AG04450 (cell line): Measurements from ENCODE around the gene UVRAG. TPM values are rescaled to one million over a fixed set of nuclear protein-coding genes. Genes with fewer than 3 reads are reported as not detected.

Source experiments
- CTCF ChIA-PET: fragments of 300-600, 350-600 bp; formaldehyde crosslinking; extraction: SDS; loops from one replicate; lab custom pipeline; 2022; ENCODE audit warnings: antibody characterized with exemption, inconsistent platforms; lab: Charles Lee
- POLR2A ChIA-PET: fragments of 350-600 bp; formaldehyde crosslinking; extraction: SDS; loops from one replicate; lab custom pipeline; 2021; ENCODE audit warnings: antibody characterized with exemption, inconsistent platforms; lab: Yijun Ruan, JAX
- DNase-seq: peaks from one replicate; pipeline ENCODE4 v3.0.0-alpha.2; 2011; ENCODE audit warnings: low read depth, low spot score
- H3K27ac ChIP-seq: one replicate; pipeline ENCODE4 v1.5.1; 2012; ENCODE audit warnings: low read depth, low read length, control low read depth
- H3K27me3 ChIP-seq: one replicate; pipeline ENCODE4 v1.6.0; 2012; ENCODE audit warnings: low read length; ENCODE audit not compliant: control insufficient read depth, insufficient read depth
- H3K4me3 ChIP-seq: 2 replicates; pipeline ENCODE4 v1.5.1; 2011; ENCODE audit warnings: mild to moderate bottlenecking, low read depth, low read length, control low read depth
- H3K9me3 ChIP-seq: 2 replicates; pipeline ENCODE4 v1.5.1; 2012; ENCODE audit warnings: low read length; ENCODE audit not compliant: control insufficient read depth, insufficient read depth
- polyA plus RNA-seq: library from polyadenylated mRNA; depleted of rRNA; stranded (reverse); fragments of >200 nt; gene quantifications from 2 replicates; pipeline ENCODE4 v1.2.3, GENCODE V29; 2011
- TF ChIP-seq, protein P1 (sequence below): IDR thresholded peaks from 2 replicates; pipeline ENCODE4 v1.5.1; 2011; ENCODE audit warnings: low read depth, low read length, control low read depth, inconsistent platforms

The UVRAG gene
- polyA plus RNA-seq, 1 experiment = 11.6 TPM

DNA sequence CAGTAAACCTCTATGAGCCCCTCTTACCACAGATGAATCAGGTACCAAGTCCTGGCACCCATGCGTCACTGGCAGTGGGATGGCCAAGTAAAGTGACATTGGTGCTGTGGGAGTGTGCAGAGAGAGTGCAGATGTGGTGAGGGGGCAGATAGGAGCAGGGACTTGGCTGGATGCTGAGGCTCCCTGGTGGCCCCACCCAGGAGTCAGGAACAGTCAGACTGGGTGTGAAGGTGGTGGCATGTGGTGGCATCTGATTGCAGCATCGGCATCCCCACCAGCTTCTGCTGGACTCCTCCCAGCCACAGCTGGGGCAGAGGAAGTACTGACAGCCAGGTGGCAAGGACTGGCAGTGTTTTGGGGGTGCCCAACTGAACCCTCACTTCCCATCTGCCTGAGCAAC lies 35.0 kb upstream of the UVRAG start:
- Histone ChIP-seq H3K9me3 (no peaks in the 10 kb centered on the region), H3K27ac (no peak overlapping the region), H3K4me3 (no peak overlapping the region), H3K27me3 (peaks cover 12% of the 10 kb centered on the region)
- DNase-seq = no peak
- ChIA-PET CTCF (interaction anchor here (0.9 kb wide), 1 partner anchor 372 kb away, joined by 3 read pairs; no protein-coding TSS in a partner anchor), POLR2A (no interaction called here)
- TF ChIP-seq, protein P1, sequence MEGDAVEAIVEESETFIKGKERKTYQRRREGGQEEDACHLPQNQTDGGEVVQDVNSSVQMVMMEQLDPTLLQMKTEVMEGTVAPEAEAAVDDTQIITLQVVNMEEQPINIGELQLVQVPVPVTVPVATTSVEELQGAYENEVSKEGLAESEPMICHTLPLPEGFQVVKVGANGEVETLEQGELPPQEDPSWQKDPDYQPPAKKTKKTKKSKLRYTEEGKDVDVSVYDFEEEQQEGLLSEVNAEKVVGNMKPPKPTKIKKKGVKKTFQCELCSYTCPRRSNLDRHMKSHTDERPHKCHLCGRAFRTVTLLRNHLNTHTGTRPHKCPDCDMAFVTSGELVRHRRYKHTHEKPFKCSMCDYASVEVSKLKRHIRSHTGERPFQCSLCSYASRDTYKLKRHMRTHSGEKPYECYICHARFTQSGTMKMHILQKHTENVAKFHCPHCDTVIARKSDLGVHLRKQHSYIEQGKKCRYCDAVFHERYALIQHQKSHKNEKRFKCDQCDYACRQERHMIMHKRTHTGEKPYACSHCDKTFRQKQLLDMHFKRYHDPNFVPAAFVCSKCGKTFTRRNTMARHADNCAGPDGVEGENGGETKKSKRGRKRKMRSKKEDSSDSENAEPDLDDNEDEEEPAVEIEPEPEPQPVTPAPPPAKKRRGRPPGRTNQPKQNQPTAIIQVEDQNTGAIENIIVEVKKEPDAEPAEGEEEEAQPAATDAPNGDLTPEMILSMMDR = no peak

GRCh38 chr11:75780888-75781287 lies 34.1 kb upstream of the UVRAG start:
- DNase-seq = no peak
- POLR2A ChIA-PET = no interaction called here
- no peak overlapping the region for H3K4me3 ChIP-seq
- peaks cover 9% of the 10 kb centered on the region for H3K27me3 ChIP-seq
- CTCF ChIA-PET = interaction anchor here (0.6 kb wide), 1 partner anchor 507 kb away, joined by 4 read pairs; no protein-coding TSS in a partner anchor
- H3K9me3 ChIP-seq = no peaks in the 10 kb centered on the region
- TF ChIP-seq, protein P1 = no peak
- no peak overlapping the region for H3K27ac ChIP-seq

DNA sequence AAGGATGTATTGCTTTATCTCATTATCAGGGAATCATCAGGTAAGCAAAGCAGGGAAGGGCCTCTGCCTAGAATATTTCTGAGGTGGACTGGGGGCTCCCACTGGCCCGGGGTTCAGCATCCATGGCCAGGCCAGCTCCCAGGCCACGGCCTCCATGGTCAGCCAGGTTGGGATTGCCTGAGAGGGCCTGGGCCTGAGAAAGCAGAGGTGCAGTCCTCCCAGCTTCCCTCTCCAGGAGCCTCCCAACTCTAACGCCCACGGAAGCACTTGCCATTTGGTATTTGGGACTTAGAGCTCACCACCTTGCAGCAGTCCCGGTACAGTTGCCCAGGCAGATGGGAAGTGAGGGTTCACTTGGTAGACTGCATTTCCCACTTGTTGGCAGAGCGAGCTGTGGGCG lies 33.7 kb upstream of the UVRAG start:
- Histone ChIP-seq H3K27ac (no peak overlapping the region), H3K9me3 (no peaks in the 10 kb centered on the region), H3K4me3 (no peak overlapping the region), H3K27me3 (peaks cover 8% of the 10 kb centered on the region)
- CTCF ChIA-PET = no interaction called here
- no peak for DNase-seq
- POLR2A ChIA-PET = no interaction called here
- TF ChIP-seq, protein P1 = no peak

DNA sequence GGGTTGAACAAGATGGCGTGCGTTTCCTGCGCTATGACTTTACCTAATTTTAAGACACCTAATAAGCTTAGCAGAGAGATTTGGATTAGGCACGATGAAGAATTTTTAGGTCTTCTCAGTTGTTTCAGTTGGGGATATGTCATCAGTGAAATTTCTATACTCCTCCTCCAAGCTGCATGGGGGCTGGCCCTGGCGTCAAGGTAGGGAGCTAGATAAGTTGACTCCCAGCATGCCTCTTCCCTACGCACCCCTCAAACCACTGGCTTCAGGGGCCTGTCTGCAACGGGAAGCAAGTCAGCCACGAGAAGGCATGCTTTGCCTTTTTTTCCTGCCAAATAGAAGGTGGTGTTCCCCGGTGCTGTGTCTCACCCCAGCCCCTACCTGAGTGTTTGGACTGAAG lies 33.2 kb upstream of the UVRAG start:
- Histone ChIP-seq H3K27me3 (peaks cover 5% of the 10 kb centered on the region), H3K9me3 (no peaks in the 10 kb centered on the region), H3K27ac (no peak overlapping the region), H3K4me3 (no peak overlapping the region)
- CTCF ChIA-PET = no interaction called here
- no peak for DNase-seq
- TF ChIP-seq, protein P1 = no peak
- POLR2A ChIA-PET = no interaction called here

DNA sequence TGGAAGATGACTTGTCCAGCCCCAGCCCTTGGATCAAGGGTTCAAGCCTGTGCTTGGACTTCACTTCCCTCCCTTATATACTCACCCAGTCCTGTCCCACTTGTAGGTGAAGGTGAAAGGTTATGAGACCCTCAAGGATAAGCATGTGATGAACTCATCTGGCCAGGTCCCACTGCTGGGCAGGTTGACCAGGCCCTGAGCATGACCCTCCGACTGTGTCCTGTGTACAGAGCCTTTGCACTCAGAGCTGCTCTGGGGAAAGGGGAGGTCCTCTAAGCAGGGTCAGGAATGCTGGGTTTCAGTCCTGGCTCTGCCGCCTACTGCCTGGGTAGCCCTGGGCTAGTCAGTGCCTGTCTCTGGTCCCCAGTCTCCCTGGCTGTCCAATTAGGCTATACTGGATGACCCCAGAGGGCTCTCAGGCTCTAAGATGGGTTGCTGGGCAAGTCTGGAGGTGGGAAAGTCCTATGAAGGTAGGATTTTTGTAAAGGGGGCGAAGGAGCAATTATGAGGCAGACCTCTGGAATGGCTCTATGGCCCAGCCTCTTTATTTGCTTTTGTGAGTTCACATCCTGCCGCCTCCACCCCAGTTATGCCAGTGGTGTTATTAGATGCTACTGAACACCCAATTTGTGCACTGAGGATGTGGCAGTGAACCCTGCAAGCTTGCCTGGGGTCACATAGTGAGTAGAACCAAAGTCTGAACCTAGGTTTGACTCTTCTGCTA lies 32.3 kb upstream of the UVRAG start:
- DNase-seq = no peak
- POLR2A ChIA-PET = no interaction called here
- no peak overlapping the region for H3K27ac ChIP-seq
- H3K4me3 ChIP-seq = no peak overlapping the region
- no peaks in the 10 kb centered on the region for H3K9me3 ChIP-seq
- CTCF ChIA-PET = interaction anchor here (1.7 kb wide), 1 partner anchor 20 kb away, joined by 6 read pairs; no protein-coding TSS in a partner anchor
- H3K27me3 ChIP-seq = peaks cover 5% of the 10 kb centered on the region
- TF ChIP-seq, protein P1 = no peak
